SKM-1 (cell line): ENCODE data around the gene ABCB11.
A peak's percentile ranks its signal among the peaks of the same experiment; 100 is the strongest.
"Not testable (repeated sequence)": the region's sequence is repeated elsewhere in the genome, so short reads cannot be mapped to it uniquely, and the experiment has no call there.

Experiments
- DNase-seq: peaks from one replicate; lab custom pipeline; 2025; ENCODE audit not compliant: unreplicated experiment; lab: John Stamatoyannopoulos, UW

ABCB11 gene

GRCh38 chr2:169046440-169047151 is 15.5 kb upstream of the ABCB11 start:
- no peak for DNase-seq

GRCh38 chr2:169042856-169043255 is 11.7 kb upstream of the ABCB11 start:
- no peak for DNase-seq

- no peak for DNase-seq
Measured at GRCh38 chr2:169041594-169041993, 10.5 kb upstream of the ABCB11 start.

- DNase-seq: peak; percentile 32
Measured at GRCh38 chr2:169039702-169040101, 8.6 kb upstream of the ABCB11 start.

- peak; percentile 49 for DNase-seq
Measured at GRCh38 chr2:169038338-169038757, 7.2 kb upstream of the ABCB11 start.

GRCh38 chr2:169036736-169037440 is 5.8 kb upstream of the ABCB11 start:
- peak; percentile 9 for DNase-seq

- DNase-seq: no peak
Measured at GRCh38 chr2:169035887-169036286, 4.8 kb upstream of the ABCB11 start.

GRCh38 chr2:169034984-169035544 is 3.9 kb upstream of the ABCB11 start:
- DNase-seq: no peak

GRCh38 chr2:169034256-169034655 is 3.1 kb upstream of the ABCB11 start:
- DNase-seq: no peak

GRCh38 chr2:169029341-169029740 is 1.8 kb downstream of the ABCB11 start:
- DNase-seq: no peak

GRCh38 chr2:169027234-169027633 is 3.9 kb downstream of the ABCB11 start:
- DNase-seq: no peak

- DNase-seq: no peak
Measured at GRCh38 chr2:169026056-169026455, 5.1 kb downstream of the ABCB11 start.

GRCh38 chr2:169023161-169023560 is 8.0 kb downstream of the ABCB11 start:
- DNase-seq: no peak

- DNase-seq: no peak
Measured at GRCh38 chr2:169018390-169018789, 12.7 kb downstream of the ABCB11 start.

GRCh38 chr2:169015943-169016342 is 15.2 kb downstream of the ABCB11 start:
- no peak for DNase-seq

GRCh38 chr2:169014780-169015179 is 16.3 kb downstream of the ABCB11 start:
- peak; percentile 64 for DNase-seq

- DNase-seq: no peak
Measured at GRCh38 chr2:169013628-169014026, 17.5 kb downstream of the ABCB11 start.

- no peak for DNase-seq
Measured at GRCh38 chr2:169012812-169013627, 18.1 kb downstream of the ABCB11 start.

- not testable (repeated sequence) for DNase-seq
Measured at GRCh38 chr2:169012191-169012792, 18.8 kb downstream of the ABCB11 start.

GRCh38 chr2:169011698-169012097 is 19.4 kb downstream of the ABCB11 start:
- DNase-seq: no peak
